D721Med (cell line): ENCODE measurements around the gene STX1A.

ENCODE experiments used
- DNase-seq: peaks from one replicate; pipeline ENCODE4 v3.0.0; 2011; ENCODE audit warnings: low spot score; ENCODE audit not compliant: insufficient read length
- FAIRE-seq: peaks from 2 replicates; lab custom pipeline; 2011; peaks lifted over from hg19 to GRCh38; lab: Jason Lieb, UNC
- TF ChIP-seq, protein P1 (sequence below): IDR thresholded peaks from 2 replicates; pipeline ENCODE4 v1.5.1; 2012; ENCODE audit warnings: mild to moderate bottlenecking, control low read depth; ENCODE audit not compliant: insufficient read depth; ENCODE audit errors: missing control alignments

Gene STX1A

DNA sequence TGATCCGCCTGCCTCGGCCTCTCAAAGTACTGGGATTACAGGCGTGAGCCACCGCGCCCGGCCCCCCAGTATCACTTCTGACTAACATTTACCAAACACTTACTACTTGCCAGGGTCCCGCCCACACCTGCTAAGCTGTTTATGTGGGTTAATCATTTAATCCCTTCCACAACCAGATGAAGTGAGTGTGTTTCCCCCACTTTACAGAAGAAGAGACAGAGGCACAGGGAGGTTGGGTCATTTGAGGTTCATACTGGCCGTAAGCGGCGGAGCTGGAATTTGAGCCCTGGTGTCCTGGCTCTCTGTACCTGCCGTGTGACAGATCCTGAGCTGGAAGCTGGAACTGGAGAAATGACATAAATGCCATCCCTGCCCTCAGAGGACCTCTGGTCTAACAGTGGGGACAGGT is 66.9 kb downstream of the STX1A start:
- DNase-seq: no peak
- no peak for FAIRE-seq
- TF ChIP-seq, protein P1, sequence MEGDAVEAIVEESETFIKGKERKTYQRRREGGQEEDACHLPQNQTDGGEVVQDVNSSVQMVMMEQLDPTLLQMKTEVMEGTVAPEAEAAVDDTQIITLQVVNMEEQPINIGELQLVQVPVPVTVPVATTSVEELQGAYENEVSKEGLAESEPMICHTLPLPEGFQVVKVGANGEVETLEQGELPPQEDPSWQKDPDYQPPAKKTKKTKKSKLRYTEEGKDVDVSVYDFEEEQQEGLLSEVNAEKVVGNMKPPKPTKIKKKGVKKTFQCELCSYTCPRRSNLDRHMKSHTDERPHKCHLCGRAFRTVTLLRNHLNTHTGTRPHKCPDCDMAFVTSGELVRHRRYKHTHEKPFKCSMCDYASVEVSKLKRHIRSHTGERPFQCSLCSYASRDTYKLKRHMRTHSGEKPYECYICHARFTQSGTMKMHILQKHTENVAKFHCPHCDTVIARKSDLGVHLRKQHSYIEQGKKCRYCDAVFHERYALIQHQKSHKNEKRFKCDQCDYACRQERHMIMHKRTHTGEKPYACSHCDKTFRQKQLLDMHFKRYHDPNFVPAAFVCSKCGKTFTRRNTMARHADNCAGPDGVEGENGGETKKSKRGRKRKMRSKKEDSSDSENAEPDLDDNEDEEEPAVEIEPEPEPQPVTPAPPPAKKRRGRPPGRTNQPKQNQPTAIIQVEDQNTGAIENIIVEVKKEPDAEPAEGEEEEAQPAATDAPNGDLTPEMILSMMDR: no peak

GRCh38 chr7:73650524-73650923 is 68.9 kb downstream of the STX1A start:
- FAIRE-seq (no peak), DNase-seq (no peak)

DNA sequence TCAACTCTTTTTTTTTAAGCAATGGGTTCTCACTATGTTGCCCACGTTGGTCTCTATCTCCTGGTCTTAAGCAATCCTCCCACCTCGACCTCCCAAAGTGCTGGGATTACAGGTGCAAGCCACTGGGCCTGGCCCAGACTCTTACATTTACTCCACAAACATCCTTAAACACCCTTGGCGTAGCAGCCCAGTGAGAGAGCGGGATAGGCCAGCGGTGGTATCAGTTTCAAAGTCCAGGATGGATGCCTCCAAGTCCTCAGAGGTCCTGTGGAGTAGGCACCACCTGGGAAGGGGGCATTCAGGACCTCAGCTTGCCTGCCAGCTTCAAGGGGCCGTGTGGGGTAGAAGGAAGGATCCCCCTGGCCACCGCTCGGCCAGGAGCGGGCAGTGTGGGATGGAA is 69.9 kb downstream of the STX1A start:
- FAIRE-seq: no peak
- TF ChIP-seq, protein P1: no peak
- no peak for DNase-seq

More at GRCh38 chr7:73650524-73650923, 68.9 kb downstream of the STX1A start:
- TF ChIP-seq, protein P1: no peak
